GM12873 (cell line): ENCODE data around the gene LEKR1.

ENCODE experiments used
- CTCF ChIP-seq: IDR thresholded peaks from 2 replicates; pipeline ENCODE4 v1.5.1; 2012; ENCODE audit warnings: low read depth, mild to moderate bottlenecking, moderate library complexity, low read length, control low read depth; ENCODE audit not compliant: insufficient read depth; ENCODE audit errors: missing control alignments

LEKR1 gene

GRCh38 chr3:156787926-156788663, 38.1 kb upstream of the LEKR1 start:
- TF ChIP-seq CTCF, result no peak

- no peak for TF ChIP-seq CTCF
Measured at GRCh38 chr3:156788846-156789245, 37.3 kb upstream of the LEKR1 start.

- no peak for TF ChIP-seq CTCF
Measured at GRCh38 chr3:156790156-156790555, 36.0 kb upstream of the LEKR1 start.

- TF ChIP-seq CTCF, result no peak
Measured at GRCh38 chr3:156792114-156792513, 34.0 kb upstream of the LEKR1 start.

GRCh38 chr3:156792536-156792935, 33.6 kb upstream of the LEKR1 start:
- no peak for TF ChIP-seq CTCF

GRCh38 chr3:156792945-156793344, 33.2 kb upstream of the LEKR1 start:
- TF ChIP-seq CTCF, result no peak

GRCh38 chr3:156793400-156793799, 32.8 kb upstream of the LEKR1 start:
- TF ChIP-seq CTCF, result no peak

GRCh38 chr3:156793851-156794250, 32.3 kb upstream of the LEKR1 start:
- TF ChIP-seq CTCF, result no peak
